NCI-H2171 (cell line): ENCODE data around the gene APOL5.
"Not testable (repeated sequence)": the region's sequence is repeated elsewhere in the genome, so short reads cannot be mapped to it uniquely, and the experiment has no call there.

ENCODE experiments used
- DNase-seq: peaks from one replicate; lab custom pipeline; 2025; lab: John Stamatoyannopoulos, UW

APOL5 gene

GRCh38 chr22:35717572-35717971 lies at the start of gene APOL5:
Gene APOL5 (plus strand): TSS chr22:35717872. CDS start chr22:35717872, 0 bp downstream.
- no peak for DNase-seq

- DNase-seq: no peak
These were observed 43.3 kb upstream of the APOL5 start for GRCh38 chr22:35674335-35674734.

DNA sequence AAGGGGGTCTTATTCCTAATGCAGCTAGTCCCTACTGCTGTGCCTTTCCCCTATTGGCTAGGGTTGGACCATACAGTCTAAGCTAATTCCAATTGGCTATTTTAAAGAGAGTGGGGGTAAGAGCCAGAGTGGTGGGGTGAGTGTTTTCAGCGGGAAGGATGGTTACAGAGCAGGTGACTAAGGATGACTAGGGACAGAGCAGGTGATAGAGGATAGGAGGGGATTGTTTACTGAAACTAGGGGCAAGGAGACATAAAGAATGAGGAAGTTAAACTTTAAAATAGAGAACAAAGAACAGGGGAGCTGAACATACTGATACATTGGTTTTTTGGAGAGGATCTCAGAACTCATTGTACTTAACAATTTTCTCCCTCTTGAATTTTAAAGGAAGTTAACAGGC lies 41.6 kb upstream of the APOL5 start:
- not testable (repeated sequence) for DNase-seq

DNA sequence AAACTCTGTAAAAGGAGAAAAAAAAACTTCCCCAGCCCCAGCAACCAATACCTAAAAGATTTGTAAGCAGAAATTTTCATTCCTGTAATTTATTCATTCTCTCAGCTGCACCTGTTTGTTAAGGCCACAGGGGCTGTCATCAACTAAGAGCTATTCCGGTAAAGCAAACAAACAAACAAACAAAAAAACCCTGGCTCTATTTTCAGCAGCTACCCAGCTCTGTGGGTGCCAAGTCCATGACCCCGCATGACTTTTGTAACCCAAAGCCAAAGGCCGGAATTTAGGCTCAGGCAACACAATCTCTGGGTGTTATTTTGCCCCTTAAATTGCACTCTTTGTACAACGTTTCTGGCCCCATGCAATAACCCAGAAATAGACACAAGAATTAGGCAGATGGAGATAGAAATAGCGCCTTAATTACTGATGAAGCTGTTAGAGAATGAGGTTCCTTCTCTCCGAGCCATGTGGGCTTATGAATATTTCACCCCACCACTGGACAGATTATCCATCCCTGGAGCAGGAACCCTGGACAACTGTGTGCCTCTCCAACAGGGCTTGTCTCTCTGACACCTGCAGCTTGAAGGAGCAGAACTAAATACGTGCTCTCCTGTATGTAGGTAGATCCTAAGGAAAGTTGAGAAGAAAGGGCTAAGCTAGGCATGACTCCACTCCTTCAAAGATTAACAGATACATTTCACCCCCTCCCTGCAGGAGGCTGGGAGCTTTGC lies 40.0 kb upstream of the APOL5 start:
- no peak for DNase-seq

GRCh38 chr22:35678836-35679235 lies 38.8 kb upstream of the APOL5 start:
- DNase-seq: no peak

- not testable (repeated sequence) for DNase-seq
These were observed 38.2 kb upstream of the APOL5 start for GRCh38 chr22:35679492-35679891.

- DNase-seq: no peak
These were observed 36.1 kb upstream of the APOL5 start for GRCh38 chr22:35681454-35682052.

DNA sequence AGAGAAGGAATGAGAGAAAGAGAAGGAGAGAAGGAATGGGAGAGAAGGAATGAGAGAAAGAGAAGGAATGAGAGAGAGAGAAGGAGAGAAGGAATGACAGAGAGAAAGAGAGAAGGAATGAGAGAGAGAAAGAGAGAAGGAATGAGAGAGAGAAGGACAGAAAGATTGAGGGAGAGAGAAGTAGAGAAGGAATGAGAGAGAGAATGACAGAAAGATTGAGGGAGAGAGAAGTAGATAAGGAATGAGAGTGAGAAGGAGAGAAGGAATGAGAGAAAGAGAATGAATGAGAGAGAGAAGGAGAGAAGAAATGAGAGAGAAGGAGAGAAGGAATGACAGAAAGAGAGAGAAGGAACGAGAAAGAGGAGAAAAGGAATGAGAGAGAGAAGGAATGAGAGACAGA lies 34.1 kb upstream of the APOL5 start:
- DNase-seq: no peak

DNA sequence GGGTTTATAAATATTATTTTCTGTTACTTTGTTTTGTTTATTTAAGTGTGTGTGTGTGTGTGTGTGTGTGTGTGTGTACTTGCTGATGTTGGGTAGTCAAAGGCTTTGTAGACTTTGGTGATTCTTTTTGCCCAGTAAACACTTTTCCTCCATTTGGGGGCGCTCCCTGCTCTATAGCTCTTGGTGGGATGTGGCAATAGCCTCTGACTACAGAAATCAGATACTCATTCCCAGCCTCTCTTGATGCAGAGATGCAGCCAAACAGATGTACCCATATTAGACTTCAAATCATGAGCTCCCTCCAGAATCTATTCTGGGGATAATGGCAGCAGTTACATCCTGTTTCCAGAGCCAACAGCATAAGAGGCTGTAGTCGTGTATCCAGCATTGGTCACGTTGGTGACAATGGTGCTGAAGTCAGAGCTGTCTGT lies 33.4 kb upstream of the APOL5 start:
- DNase-seq: no peak

DNA sequence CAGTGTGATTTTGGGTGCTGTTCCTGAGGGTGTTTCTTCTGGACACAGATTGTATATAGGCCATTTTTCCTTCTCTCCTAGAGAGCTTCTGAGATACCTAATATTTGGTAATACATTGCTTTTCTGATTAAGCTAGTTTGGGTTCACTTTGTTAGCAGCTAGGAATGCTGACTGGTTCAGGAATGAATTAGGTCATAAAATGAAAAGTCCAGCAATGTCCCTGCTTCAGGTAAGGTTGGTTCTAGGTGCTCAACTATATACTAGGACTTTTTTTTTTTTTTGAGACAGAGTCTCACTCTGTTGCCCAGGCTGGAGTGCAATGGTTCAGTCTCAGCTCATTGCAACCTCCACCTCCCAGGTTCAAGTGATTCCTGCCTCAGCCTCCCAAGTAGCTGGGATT lies 32.9 kb upstream of the APOL5 start:
- DNase-seq: no peak

DNA sequence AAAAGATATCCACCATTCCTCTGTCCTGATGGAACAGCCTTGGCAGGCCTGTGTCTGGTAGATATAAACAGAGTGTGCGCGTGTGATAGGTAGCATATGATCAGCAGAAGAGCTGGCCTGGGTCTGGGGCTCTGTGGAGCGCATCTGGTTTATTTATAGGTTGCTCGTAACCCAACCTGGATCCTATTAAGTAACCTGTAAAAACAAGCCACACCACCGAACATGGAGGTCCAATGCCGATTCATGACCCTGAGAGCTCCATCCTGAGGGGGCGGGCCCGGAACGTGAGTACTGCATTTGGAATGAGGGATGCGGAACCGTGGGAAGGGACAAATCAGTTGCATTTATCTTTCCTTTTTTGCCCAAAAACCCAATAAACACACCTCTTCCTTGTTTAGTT lies 31.9 kb upstream of the APOL5 start:
- DNase-seq: no peak

DNA sequence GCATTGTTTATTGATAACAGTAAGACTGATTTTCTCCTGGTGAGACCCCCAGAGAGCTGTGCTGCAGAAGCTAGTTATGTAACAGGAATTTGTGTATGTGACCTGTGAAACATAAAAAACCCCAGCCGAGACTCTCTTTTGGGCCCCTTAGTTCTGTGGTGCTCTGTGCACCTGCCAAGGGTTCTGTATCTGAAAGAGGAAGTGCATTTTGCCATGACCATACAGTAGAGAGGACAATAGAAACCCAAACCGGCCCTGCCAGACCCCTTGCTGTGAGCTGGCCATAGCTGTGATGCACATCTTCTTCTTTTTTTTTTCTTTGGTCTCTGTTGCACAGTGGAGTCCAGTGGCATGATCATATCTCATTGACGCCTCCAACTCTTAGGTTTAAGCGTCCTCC lies 31.4 kb upstream of the APOL5 start:
- DNase-seq: no peak

GRCh38 chr22:35687461-35687860 lies 30.2 kb upstream of the APOL5 start:
- DNase-seq: no peak

GRCh38 chr22:35688913-35689675 lies 28.6 kb upstream of the APOL5 start:
- no peak for DNase-seq

DNA sequence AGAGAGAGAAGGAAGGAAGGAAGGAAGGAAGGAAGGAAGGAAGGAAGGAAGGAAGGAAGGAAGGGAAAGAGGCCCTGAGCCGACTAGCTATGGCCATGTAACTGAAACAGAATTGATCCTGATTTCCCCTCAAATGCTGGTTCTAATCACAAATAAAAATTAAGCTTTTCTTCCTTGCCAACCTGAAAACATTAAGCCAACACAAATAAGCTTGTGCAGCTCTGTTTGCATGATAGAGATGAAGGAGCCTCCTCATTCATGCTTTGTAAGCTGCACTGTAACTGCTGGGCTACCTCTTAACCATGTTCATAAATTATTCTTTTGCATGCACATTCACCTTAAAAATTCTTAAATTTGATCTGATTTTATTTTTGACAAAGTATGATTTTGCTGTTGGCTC lies 27.7 kb upstream of the APOL5 start:
- DNase-seq: no peak

GRCh38 chr22:35695202-35695601 lies 22.5 kb upstream of the APOL5 start:
- no peak for DNase-seq

- no peak for DNase-seq
These were observed 20.5 kb upstream of the APOL5 start for GRCh38 chr22:35697142-35697541.

GRCh38 chr22:35699852-35700251 lies 17.8 kb upstream of the APOL5 start:
- not testable (repeated sequence) for DNase-seq

DNA sequence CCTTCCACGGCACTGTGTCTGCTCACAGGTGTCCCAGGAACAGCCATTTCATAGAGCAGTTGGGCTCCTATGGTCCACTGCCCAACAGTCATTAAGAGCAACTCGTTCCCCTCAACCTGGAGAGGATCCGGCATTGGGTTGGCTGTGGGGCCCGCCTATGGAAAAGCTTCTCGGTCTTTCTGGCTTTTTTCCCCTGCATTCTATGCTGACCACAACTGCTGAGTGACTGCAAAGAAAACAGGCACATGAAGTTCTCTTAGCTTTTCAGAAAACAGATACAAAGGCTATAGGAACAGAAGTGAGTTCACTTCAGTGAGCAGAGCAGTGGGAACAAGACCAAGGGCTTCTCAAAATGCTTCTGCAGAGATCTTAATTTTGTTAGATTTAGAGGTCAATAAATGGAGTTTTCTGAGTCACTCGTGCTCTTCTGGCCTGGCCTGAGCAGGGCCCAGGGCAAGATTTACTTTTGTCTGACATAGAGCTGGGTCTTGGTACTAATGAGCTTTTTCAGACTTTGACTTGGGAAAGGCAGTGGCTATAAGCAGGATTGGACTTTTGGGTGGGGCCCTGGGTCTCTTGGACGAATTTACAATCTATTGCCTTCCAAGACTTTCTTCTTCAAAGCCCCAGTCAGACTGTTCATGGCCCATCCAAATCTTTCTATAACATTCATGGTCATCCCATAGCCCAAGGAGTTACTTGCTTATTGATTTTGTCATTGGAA lies 13.6 kb upstream of the APOL5 start:
- DNase-seq: no peak

DNA sequence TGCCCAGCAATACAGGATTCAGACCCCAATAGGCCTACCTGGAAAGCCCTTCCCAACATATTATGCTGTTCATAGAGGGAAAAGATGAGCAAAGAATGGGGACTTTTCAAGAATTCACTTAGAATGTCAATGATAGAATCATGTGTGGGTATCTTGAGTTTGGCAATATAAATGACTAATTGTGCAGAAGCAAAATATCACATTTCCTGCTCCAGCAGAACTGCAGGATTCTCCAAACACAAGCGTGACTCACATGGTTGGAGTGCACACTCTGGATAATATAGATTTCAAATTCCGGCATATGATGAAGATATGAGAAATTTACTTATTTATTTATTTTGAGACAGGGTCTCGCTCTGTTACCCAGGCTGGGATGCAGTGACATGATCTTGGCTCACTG lies 12.5 kb upstream of the APOL5 start:
- DNase-seq: no peak

- DNase-seq: peak; percentile 36
These were observed 9.2 kb upstream of the APOL5 start for GRCh38 chr22:35708453-35708852.

GRCh38 chr22:35708917-35709316 lies 8.8 kb upstream of the APOL5 start:
- DNase-seq: no peak
